ENCODE results near the gene TOM1L2. TPM values are rescaled to one million over a fixed set of nuclear protein-coding genes. Genes with fewer than 3 reads are reported as not detected.
"Not testable (repeated sequence)": the region's sequence is repeated elsewhere in the genome, so short reads cannot be mapped to it uniquely, and the experiment has no call there.

The TOM1L2 gene
- polyA plus RNA-seq, 1 donor from 2014 or later: 3.7 TPM

GRCh38 chr17:17966399-17966798 lies 5.8 kb downstream of the TOM1L2 start:
- Mint-ChIP-seq H3K27me3 (no peaks in the 10 kb centered on the region), H3K4me3 (no peak overlapping the region), H3K4me1 (peaks cover 11 to 31% (median 20%) of the 10 kb centered on the region in 3 donors), H3K27ac (no peak overlapping the region), H3K36me3 (peaks cover 7% of the 10 kb centered on the region), H3K9me3 (no peaks in the 10 kb centered on the region)

DNA sequence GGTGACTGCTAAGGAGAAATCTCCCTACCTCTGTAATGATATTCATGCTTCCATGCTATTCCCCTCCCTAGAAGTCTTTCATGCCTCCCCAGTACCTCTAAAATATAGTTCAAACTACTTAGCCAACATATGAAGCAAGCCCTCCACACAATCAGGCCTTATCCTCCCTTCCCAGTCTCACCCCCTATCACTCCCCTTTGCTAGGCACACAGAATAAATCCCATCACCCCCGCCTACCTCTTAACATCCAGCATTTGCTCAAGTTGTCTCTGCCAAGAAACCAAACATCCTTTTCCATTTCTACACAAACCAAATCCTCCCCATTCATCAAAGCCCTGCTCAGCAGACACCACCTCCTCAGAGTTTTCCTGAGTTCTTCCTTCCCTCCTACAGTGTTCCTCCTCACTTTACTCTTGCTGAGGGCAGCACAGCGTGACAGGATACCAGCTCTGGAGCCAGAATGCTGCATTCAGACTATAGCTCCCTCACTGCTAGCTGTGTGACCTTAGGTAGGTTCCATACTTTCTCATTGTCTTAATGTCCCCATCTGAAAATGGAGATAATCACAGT lies 7.0 kb downstream of the TOM1L2 start:
- H3K27ac Mint-ChIP-seq: peak overlapping the region in 2 of 3 donors; percentile 0 to 95
- H3K4me1 Mint-ChIP-seq: peaks cover 16 to 24% (median 24%) of the 10 kb centered on the region in 3 donors
- H3K27me3 Mint-ChIP-seq: no peaks in the 10 kb centered on the region
- H3K4me3 Mint-ChIP-seq: no peak overlapping the region
- H3K9me3 Mint-ChIP-seq: no peaks in the 10 kb centered on the region
- peaks cover 7% of the 10 kb centered on the region for H3K36me3 Mint-ChIP-seq

DNA sequence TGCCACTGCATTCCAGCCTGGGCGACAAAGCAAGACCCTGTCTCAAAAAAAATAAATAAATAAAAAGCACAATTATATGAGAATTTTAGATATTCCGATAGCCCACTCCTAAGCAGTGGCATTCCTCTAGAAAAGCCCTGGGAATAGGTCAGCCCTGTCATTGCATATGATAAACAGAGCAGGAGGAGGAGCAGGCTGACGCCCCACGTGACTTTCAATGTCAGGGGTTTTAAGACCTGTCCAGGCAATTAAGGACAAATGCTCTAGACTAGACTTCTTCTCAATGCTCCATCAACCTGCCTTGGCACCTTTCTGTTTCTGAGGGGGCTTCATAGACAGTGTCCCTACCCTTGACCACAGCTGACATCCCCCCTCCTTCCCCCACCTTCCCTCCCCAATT lies 7.5 kb downstream of the TOM1L2 start:
- Mint-ChIP-seq H3K9me3 (no peaks in the 10 kb centered on the region), H3K4me1 (peaks cover 20 to 28% (median 25%) of the 10 kb centered on the region in 3 donors), H3K36me3 (peaks cover 7% of the 10 kb centered on the region), H3K27me3 (no peaks in the 10 kb centered on the region), H3K27ac (no peak overlapping the region), H3K4me3 (no peak overlapping the region)

- no peaks in the 10 kb centered on the region for H3K9me3 Mint-ChIP-seq
- peaks cover 29 to 34% (median 33%) of the 10 kb centered on the region in 3 donors for H3K4me1 Mint-ChIP-seq
- no peak overlapping the region for H3K4me3 Mint-ChIP-seq
- H3K27ac Mint-ChIP-seq: no peak overlapping the region
- H3K27me3 Mint-ChIP-seq: no peaks in the 10 kb centered on the region
- peaks cover 7% of the 10 kb centered on the region for H3K36me3 Mint-ChIP-seq
Observed at GRCh38 chr17:17963694-17964436, 8.3 kb downstream of the TOM1L2 start.

GRCh38 chr17:17963066-17963465 lies 9.1 kb downstream of the TOM1L2 start:
- no peak overlapping the region for H3K27ac Mint-ChIP-seq
- H3K4me3 Mint-ChIP-seq: no peak overlapping the region
- H3K9me3 Mint-ChIP-seq: no peaks in the 10 kb centered on the region
- peaks cover 7% of the 10 kb centered on the region for H3K36me3 Mint-ChIP-seq
- H3K4me1 Mint-ChIP-seq: peaks cover 37 to 42% (median 41%) of the 10 kb centered on the region in 3 donors
- no peaks in the 10 kb centered on the region for H3K27me3 Mint-ChIP-seq

DNA sequence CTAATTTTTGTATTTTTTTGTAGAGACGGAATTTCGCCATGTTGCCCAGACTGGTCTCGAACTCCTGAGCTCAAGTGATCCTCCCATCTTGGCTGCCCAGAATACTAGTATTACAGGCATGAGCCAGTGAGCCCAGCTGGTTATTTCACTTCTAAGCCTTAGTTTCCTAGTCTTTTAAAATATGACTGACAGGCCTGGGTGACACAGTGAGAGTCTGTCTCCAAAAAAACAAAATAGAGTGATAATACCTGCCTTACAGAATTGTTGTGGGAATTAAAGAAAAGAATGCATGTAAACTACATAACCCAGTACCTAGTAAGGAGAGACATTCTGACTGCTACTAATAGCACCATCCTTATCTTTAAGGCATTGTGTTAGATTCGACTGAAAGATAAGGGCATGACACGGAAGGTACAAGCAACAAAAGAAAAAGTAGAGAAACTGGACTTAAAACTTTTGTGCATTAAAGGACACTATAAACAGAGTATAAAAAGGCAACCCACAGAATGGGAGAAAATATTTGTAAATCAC lies 11.6 kb downstream of the TOM1L2 start:
- Mint-ChIP-seq H3K27me3 (no peaks in the 10 kb centered on the region), H3K27ac (no peak overlapping the region), H3K36me3 (peaks cover 9% of the 10 kb centered on the region), H3K9me3 (no peaks in the 10 kb centered on the region), H3K4me3 (peak overlapping the region in 1 of 4 donors; percentile 87), H3K4me1 (peaks cover 27 to 46% (median 39%) of the 10 kb centered on the region in 3 donors)

GRCh38 chr17:17959520-17960361 lies 12.5 kb downstream of the TOM1L2 start:
- Mint-ChIP-seq H3K4me3 (peak overlapping the region; percentile 52 to 88 (median 84)), H3K9me3 (no peaks in the 10 kb centered on the region), H3K36me3 (peaks cover 7% of the 10 kb centered on the region), H3K27ac (peak overlapping the region; percentile 16 to 96 (median 88)), H3K4me1 (peaks cover 27 to 40% (median 39%) of the 10 kb centered on the region in 3 donors), H3K27me3 (no peaks in the 10 kb centered on the region)

GRCh38 chr17:17958982-17959381 lies 13.2 kb downstream of the TOM1L2 start:
- Mint-ChIP-seq H3K9me3 (no peaks in the 10 kb centered on the region), H3K4me3 (peak overlapping the region; percentile 52 to 88 (median 84)), H3K27me3 (no peaks in the 10 kb centered on the region), H3K36me3 (peaks cover 8% of the 10 kb centered on the region), H3K27ac (peak overlapping the region; percentile 16 to 96 (median 88)), H3K4me1 (peaks cover 27 to 43% (median 39%) of the 10 kb centered on the region in 3 donors)

DNA sequence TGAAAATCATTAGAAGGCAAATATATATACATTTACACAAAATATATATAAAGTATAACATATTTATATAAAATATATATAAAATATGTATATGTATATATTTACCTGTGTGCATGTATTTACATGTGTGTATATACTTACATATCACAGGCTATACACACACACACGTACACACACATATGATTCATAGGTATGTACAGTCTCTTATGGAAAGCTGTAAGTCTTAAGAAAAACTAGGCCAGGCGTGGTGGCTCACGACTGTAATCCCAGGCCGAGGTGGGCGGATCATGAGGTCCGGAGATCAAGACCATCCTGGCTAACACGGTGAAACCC lies 14.7 kb downstream of the TOM1L2 start:
- Mint-ChIP-seq H3K4me1 (peaks cover 27 to 42% (median 37%) of the 10 kb centered on the region in 3 donors), H3K27me3 (no peaks in the 10 kb centered on the region), H3K9me3 (no peaks in the 10 kb centered on the region)

GRCh38 chr17:17955790-17956341 lies 16.3 kb downstream of the TOM1L2 start:
- not testable (repeated sequence) for H3K36me3 Mint-ChIP-seq, H3K27ac Mint-ChIP-seq, H3K4me3 Mint-ChIP-seq, H3K27me3 Mint-ChIP-seq, H3K9me3 Mint-ChIP-seq
- H3K4me1 Mint-ChIP-seq: peaks cover 32 to 38% (median 34%) of the 10 kb centered on the region in 3 donors

More for the DNA sequence above, 14.7 kb downstream of the TOM1L2 start:
- Mint-ChIP-seq H3K27ac (peak overlapping the region in 2 of 3 donors; percentile 88 to 96), H3K36me3 (peaks cover 8% of the 10 kb centered on the region), H3K4me3 (peak overlapping the region in 2 of 4 donors; percentile 78 to 86)

GRCh38 chr17:17954079-17954478 lies 18.1 kb downstream of the TOM1L2 start:
- peak overlapping the region in 1 of 4 donors; percentile 68 for H3K4me3 Mint-ChIP-seq
- peaks cover 17 to 25% (median 21%) of the 10 kb centered on the region in 3 donors for H3K4me1 Mint-ChIP-seq
- H3K27ac Mint-ChIP-seq: no peak overlapping the region
- H3K27me3 Mint-ChIP-seq: no peaks in the 10 kb centered on the region
- H3K9me3 Mint-ChIP-seq: no peaks in the 10 kb centered on the region
- H3K36me3 Mint-ChIP-seq: peaks cover 11% of the 10 kb centered on the region

- Mint-ChIP-seq H3K4me3 (no peak overlapping the region), H3K27me3 (no peaks in the 10 kb centered on the region), H3K9me3 (no peaks in the 10 kb centered on the region), H3K36me3 (peaks cover 11% of the 10 kb centered on the region), H3K27ac (no peak overlapping the region), H3K4me1 (peaks cover 5 to 14% (median 9%) of the 10 kb centered on the region in 3 donors)
Observed at GRCh38 chr17:17952691-17953090, 19.5 kb downstream of the TOM1L2 start.

DNA sequence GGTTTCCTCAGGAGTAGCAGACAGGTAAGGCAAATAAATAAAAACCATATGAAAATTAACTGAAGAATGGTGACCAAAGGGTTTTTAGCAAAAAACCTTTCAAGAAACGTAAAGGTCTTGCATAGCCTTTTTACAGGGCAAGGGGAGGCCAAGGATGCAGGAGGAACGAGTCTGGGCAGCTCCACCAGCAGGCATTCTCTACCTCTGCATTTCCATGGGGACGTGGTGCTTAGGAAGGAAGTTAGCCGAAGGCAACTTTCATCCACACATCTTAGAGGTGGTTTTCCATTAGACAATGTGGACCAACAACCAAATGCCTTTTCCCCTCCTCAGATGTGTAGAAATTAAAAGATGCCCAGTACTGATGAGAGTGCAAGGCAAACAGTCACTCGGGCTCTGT lies 20.7 kb downstream of the TOM1L2 start:
- no peak overlapping the region for H3K4me3 Mint-ChIP-seq
- no peaks in the 10 kb centered on the region for H3K27me3 Mint-ChIP-seq
- H3K9me3 Mint-ChIP-seq: no peaks in the 10 kb centered on the region
- H3K4me1 Mint-ChIP-seq: peaks cover 5 to 14% (median 5%) of the 10 kb centered on the region in 3 donors
- H3K27ac Mint-ChIP-seq: no peak overlapping the region
- peaks cover 8% of the 10 kb centered on the region for H3K36me3 Mint-ChIP-seq

GRCh38 chr17:17950806-17951205 lies 21.4 kb downstream of the TOM1L2 start:
- no peak overlapping the region for H3K27ac Mint-ChIP-seq
- H3K9me3 Mint-ChIP-seq: no peaks in the 10 kb centered on the region
- H3K27me3 Mint-ChIP-seq: no peaks in the 10 kb centered on the region
- peaks cover 5 to 11% (median 5%) of the 10 kb centered on the region in 3 donors for H3K4me1 Mint-ChIP-seq
- no peak overlapping the region for H3K4me3 Mint-ChIP-seq
- peaks cover 8% of the 10 kb centered on the region for H3K36me3 Mint-ChIP-seq
